ENCODE measurements around the gene RETREG2. TPM values are rescaled to one million over a fixed set of nuclear protein-coding genes. Genes with fewer than 3 reads are reported as not detected.

Gene RETREG2
- total RNA-seq, 1 experiment from 2014 or later, result 88.3 TPM

Other genes starting within 250 kb of the RETREG2 start
- 0.17 and 0.38 TPM in 2 replicates for gene CDK5R2, start 218.6 kb upstream of the RETREG2 start, total RNA-seq (2014; rRNA removed)
- not detected in 2 replicates for gene FEV, start 193.1 kb upstream of the RETREG2 start, total RNA-seq (2014; rRNA removed)
- gene CRYBA2, start 184.9 kb upstream of the RETREG2 start, total RNA-seq (2014; rRNA removed), result not detected in 2 replicates
- gene CFAP65, start 136.8 kb upstream of the RETREG2 start, total RNA-seq (2014; rRNA removed), result under 0.01 TPM in 1 of 2 replicates, not detected in the other
- gene IHH, start 117.4 kb upstream of the RETREG2 start, total RNA-seq (2014; rRNA removed), result not detected in 2 replicates
- 18.0 and 22.2 TPM in 2 replicates for gene NHEJ1, start 17.5 kb upstream of the RETREG2 start, total RNA-seq (2014; rRNA removed)
- 0.06 TPM in 1 of 2 replicates, not detected in the other for gene SLC23A3, start 8.2 kb upstream of the RETREG2 start, total RNA-seq (2014; rRNA removed)
- 21.3 and 22.8 TPM in 2 replicates for gene CNPPD1, start 1.4 kb upstream of the RETREG2 start, total RNA-seq (2014; rRNA removed)
- 34.0 and 39.9 TPM in 2 replicates for gene ZFAND2B, start 28.5 kb downstream of the RETREG2 start, total RNA-seq (2014; rRNA removed)
- 22.7 and 23.5 TPM in 2 replicates for gene ABCB6, start 40.7 kb downstream of the RETREG2 start, total RNA-seq (2014; rRNA removed)
- gene ATG9A, start 51.4 kb downstream of the RETREG2 start, total RNA-seq (2014; rRNA removed), result 41.6 and 57.0 TPM in 2 replicates
- gene ANKZF1, start 51.5 kb downstream of the RETREG2 start, total RNA-seq (2014; rRNA removed), result 26.3 and 30.1 TPM in 2 replicates
- 7.4 and 12.3 TPM in 2 replicates for gene GLB1L, start 67.2 kb downstream of the RETREG2 start, total RNA-seq (2014; rRNA removed)
- gene STK16, start 67.2 kb downstream of the RETREG2 start, total RNA-seq (2014; rRNA removed), result 22.3 and 27.1 TPM in 2 replicates
- gene TUBA4B, start 75.0 kb downstream of the RETREG2 start, total RNA-seq (2014; rRNA removed), result not detected in 2 replicates
- 211 and 235 TPM in 2 replicates for gene TUBA4A, start 75.6 kb downstream of the RETREG2 start, total RNA-seq (2014; rRNA removed)
- 21.5 and 28.3 TPM in 2 replicates for gene DNAJB2, start 101.1 kb downstream of the RETREG2 start, total RNA-seq (2014; rRNA removed)
- gene PTPRN, start 131.1 kb downstream of the RETREG2 start, total RNA-seq (2014; rRNA removed), result 1.5 and 2.8 TPM in 2 replicates
- not detected in 2 replicates for gene RESP18, start 154.5 kb downstream of the RETREG2 start, total RNA-seq (2014; rRNA removed)
- gene DNPEP, start 209.6 kb downstream of the RETREG2 start, total RNA-seq (2014; rRNA removed), result 55.0 and 63.7 TPM in 2 replicates
- 863 and 1,551 TPM in 2 replicates for gene DES, start 240.1 kb downstream of the RETREG2 start, total RNA-seq (2014; rRNA removed)

Measured in LHCN-M2 (cell line).